Activated naive CD4-positive, alpha-beta T cell treated with anti-CD3 and anti-CD28 coated beads, Interleukin-2, amount 10 ng/mL, durations not matched to agents 7 days and 5 days (primary cell): Measurements from ENCODE around the gene GNAS.

Experiments used
- CTCF ChIA-PET: fragments of 350-600 bp; sonication (Branson Sonifier 250); formaldehyde crosslinking; loops from one replicate; lab custom pipeline; 2021; ENCODE audit warnings: antibody characterized with exemption; lab: Charles Lee
- DNase-seq: peaks from one replicate; pipeline ENCODE4 v3.0.0-alpha.2; 2020
- H3K27ac Mint-ChIP-seq: one replicate; pipeline ENCODE4 v1.8.0; 2021; ENCODE audit warnings: mild to moderate bottlenecking, moderate library complexity, mixed read lengths
- H3K27me3 Mint-ChIP-seq: one replicate; pipeline ENCODE4 v1.8.0; 2021; ENCODE audit warnings: mild to moderate bottlenecking, mixed read lengths
- H3K36me3 Mint-ChIP-seq: one replicate; pipeline ENCODE4 v1.8.0; 2021; ENCODE audit warnings: mixed read lengths
- H3K4me1 Mint-ChIP-seq: one replicate; pipeline ENCODE4 v1.8.0; 2021; ENCODE audit warnings: mixed read lengths
- H3K4me3 Mint-ChIP-seq: one replicate; pipeline ENCODE4 v1.8.0; 2021; ENCODE audit warnings: mild to moderate bottlenecking, moderate library complexity, mixed read lengths
- H3K9me3 Mint-ChIP-seq: one replicate; pipeline ENCODE4 v1.8.0; 2021; ENCODE audit warnings: mixed read lengths

Gene GNAS

GRCh38 chr20:58853466-58853865 lies 950 bp downstream of the GNAS start:
- no peak overlapping the region for H3K4me3 Mint-ChIP-seq
- peaks cover 89% of the 10 kb centered on the region for H3K27me3 Mint-ChIP-seq
- H3K9me3 Mint-ChIP-seq: no peaks in the 10 kb centered on the region
- no peak overlapping the region for H3K27ac Mint-ChIP-seq
- no peaks in the 10 kb centered on the region for H3K36me3 Mint-ChIP-seq
- H3K4me1 Mint-ChIP-seq: peaks cover 48% of the 10 kb centered on the region
- CTCF ChIA-PET: interaction anchor here (0.6 to 3.8 kb wide), 5 partner anchors 16 to 211 kb away, joined by 3 to 21 read pairs (median 6); partner anchors contain the start of gene STX16
- no peak for DNase-seq

- Mint-ChIP-seq H3K27ac (no peak overlapping the region), H3K4me1 (peaks cover 43% of the 10 kb centered on the region), H3K4me3 (peak overlapping the region; percentile 6), H3K9me3 (no peaks in the 10 kb centered on the region), H3K36me3 (no peaks in the 10 kb centered on the region), H3K27me3 (peaks cover 89% of the 10 kb centered on the region)
- no peak for DNase-seq
- CTCF ChIA-PET: interaction anchor here (3.8 kb wide), 1 partner anchor 204 kb away, joined by 21 read pairs; the partner anchor contains the start of gene STX16
Measured at GRCh38 chr20:58853976-58854637, 1.6 kb downstream of the GNAS start.

DNA sequence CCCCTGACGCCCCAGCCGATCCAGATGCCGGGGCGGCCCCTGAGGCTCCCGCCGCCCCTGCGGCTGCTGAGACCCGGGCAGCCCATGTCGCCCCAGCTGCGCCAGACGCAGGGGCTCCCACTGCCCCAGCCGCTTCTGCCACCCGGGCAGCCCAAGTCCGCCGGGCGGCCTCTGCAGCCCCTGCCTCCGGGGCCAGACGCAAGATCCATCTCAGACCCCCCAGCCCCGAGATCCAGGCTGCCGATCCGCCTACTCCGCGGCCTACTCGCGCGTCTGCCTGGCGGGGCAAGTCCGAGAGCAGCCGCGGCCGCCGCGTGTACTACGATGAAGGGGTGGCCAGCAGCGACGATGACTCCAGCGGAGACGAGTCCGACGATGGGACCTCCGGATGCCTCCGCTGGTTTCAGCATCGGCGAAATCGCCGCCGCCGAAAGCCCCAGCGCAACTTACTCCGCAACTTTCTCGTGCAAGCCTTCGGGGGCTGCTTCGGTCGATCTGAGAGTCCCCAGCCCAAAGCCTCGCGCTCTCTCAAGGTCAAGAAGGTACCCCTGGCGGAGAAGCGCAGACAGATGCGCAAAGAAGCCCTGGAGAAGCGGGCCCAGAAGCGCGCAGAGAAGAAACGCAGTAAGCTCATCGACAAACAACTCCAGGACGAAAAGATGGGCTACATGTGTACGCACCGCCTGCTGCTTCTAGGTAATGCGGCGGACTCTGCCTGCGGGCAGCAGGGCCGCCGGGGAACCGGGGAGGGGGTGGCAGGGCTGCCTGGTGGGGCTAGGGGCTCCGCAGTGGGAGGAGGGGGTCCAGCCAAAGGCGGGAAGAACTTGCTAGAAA lies 2.3 kb downstream of the GNAS start:
- Mint-ChIP-seq H3K27ac (no peak overlapping the region), H3K4me1 (peaks cover 35% of the 10 kb centered on the region), H3K27me3 (peaks cover 89% of the 10 kb centered on the region), H3K9me3 (no peaks in the 10 kb centered on the region), H3K36me3 (no peaks in the 10 kb centered on the region), H3K4me3 (no peak overlapping the region)
- DNase-seq: no peak
- CTCF ChIA-PET: no interaction called here

DNA sequence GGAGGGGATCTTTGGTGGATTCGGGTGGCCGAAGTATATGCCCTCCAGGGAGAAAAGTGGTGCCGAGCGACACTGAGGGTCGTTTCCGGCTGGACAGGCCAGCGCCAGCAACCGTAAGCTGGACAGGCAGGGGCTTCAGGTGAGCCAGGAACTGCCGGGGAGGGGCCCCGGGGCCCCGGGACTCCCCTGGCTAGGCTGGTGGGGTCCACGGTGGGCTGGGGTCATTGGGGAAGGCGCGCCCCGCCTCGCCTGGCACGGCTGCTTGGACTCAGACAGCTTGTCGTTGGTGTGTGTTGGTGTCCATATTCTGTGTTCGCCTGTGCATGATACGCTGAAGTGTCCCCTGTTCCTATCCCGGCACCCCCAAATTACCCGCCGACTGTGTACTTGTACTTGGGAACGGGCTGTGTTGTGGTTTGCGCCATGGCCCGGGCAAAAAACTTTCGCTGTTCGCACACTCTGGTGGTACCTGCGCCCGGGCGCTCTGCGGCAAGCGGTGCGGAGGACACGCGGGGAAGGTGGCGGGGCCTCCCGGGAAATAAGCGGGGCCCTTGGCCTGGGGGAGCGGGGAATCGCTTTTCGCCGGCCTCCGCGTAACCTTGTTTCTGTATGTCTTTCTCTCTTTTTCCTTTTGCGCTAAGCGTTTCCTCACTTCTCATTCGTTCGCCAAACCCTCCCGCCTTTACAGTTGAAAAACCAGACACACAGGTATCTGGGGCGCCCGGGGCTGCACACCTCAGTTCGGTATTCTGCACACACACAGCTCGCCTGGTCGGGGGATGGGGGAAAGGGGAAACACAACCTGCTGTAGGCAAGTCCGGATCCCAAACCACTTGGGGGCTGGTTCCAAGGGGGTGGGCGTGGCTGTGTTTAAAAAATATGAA lies 3.2 kb downstream of the GNAS start:
- no peak for DNase-seq
- Mint-ChIP-seq H3K36me3 (no peaks in the 10 kb centered on the region), H3K9me3 (no peaks in the 10 kb centered on the region), H3K27me3 (peaks cover 81% of the 10 kb centered on the region), H3K27ac (no peak overlapping the region), H3K4me1 (peaks cover 28% of the 10 kb centered on the region), H3K4me3 (no peak overlapping the region)
- CTCF ChIA-PET: no interaction called here

- DNase-seq: no peak
- Mint-ChIP-seq H3K4me1 (no peaks in the 10 kb centered on the region), H3K9me3 (no peaks in the 10 kb centered on the region), H3K27me3 (peaks cover 51% of the 10 kb centered on the region), H3K4me3 (no peak overlapping the region), H3K36me3 (no peaks in the 10 kb centered on the region), H3K27ac (no peak overlapping the region)
- CTCF ChIA-PET: interaction anchor here (0.7 to 1.4 kb wide), 6 partner anchors 11 to 592 kb away, joined by 3 to 6 read pairs (median 3); partner anchors contain the start of gene GNAS
Measured at GRCh38 chr20:58863044-58863790, 10.7 kb downstream of the GNAS start.

DNA sequence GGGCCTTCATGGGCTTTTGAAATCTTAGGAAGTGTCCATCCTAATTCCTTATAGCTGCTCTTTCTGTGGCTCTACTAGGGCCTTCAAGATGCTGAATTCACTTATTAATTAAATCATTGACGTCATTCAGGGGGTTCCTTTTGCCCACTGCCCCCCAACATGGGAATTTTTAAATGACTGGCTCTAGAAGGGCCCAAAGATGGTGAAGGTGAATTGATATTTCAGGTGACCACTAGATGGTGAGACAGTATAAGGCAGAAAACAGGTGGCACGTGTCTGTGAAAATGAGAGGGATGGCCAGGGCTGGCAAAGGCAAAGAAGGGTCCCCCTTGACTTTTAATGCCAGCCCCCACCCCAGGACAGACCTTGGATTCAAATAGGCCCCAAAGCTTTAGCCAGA lies 11.8 kb downstream of the GNAS start:
- H3K27me3 Mint-ChIP-seq: peaks cover 51% of the 10 kb centered on the region
- H3K36me3 Mint-ChIP-seq: no peaks in the 10 kb centered on the region
- no peak overlapping the region for H3K27ac Mint-ChIP-seq
- DNase-seq: no peak
- H3K9me3 Mint-ChIP-seq: no peaks in the 10 kb centered on the region
- CTCF ChIA-PET: interaction anchor here (0.6 to 1.7 kb wide), 7 partner anchors 12 to 631 kb away, joined by 3 to 6 read pairs (median 4); partner anchors contain the start of gene GNAS
- H3K4me3 Mint-ChIP-seq: no peak overlapping the region
- no peaks in the 10 kb centered on the region for H3K4me1 Mint-ChIP-seq

GRCh38 chr20:58865843-58866242 lies 13.3 kb downstream of the GNAS start:
- Mint-ChIP-seq H3K4me1 (peaks cover 8% of the 10 kb centered on the region), H3K27ac (no peak overlapping the region), H3K27me3 (peaks cover 51% of the 10 kb centered on the region), H3K9me3 (no peaks in the 10 kb centered on the region), H3K4me3 (no peak overlapping the region), H3K36me3 (no peaks in the 10 kb centered on the region)
- DNase-seq: no peak
- CTCF ChIA-PET: interaction anchor here (0.8 to 1.9 kb wide), 3 partner anchors 21 to 590 kb away, joined by 3 to 7 read pairs (median 4); no protein-coding TSS in a partner anchor

GRCh38 chr20:58867211-58867610 lies 14.7 kb downstream of the GNAS start:
- Mint-ChIP-seq H3K4me3 (no peak overlapping the region), H3K27me3 (peaks cover 44% of the 10 kb centered on the region), H3K36me3 (no peaks in the 10 kb centered on the region), H3K4me1 (peaks cover 9% of the 10 kb centered on the region), H3K27ac (no peak overlapping the region), H3K9me3 (no peaks in the 10 kb centered on the region)
- DNase-seq: no peak
- CTCF ChIA-PET: interaction anchor here (0.8 to 1.9 kb wide), 10 partner anchors 9 to 629 kb away, joined by 3 to 10 read pairs (median 4); no protein-coding TSS in a partner anchor

DNA sequence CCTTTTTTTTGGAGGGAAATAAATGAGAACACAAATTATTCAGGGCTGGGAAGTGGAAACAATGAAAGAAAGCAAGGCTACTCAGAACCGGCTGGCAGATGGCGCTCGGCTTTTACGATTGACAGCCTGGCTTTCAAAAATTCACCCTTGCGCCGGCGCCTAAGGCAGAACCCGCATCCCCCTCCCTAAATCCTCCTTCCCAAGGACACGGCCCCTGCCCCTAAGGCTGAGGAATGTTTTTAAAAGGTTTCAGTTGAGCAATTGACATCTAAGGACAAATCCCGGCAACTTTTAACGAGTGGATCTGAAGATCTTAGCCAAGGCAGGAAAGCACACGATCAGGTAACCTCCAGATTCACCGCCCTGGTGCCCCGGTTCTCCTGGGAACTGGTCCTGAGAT lies 16.3 kb downstream of the GNAS start:
- H3K27me3 Mint-ChIP-seq: peaks cover 42% of the 10 kb centered on the region
- CTCF ChIA-PET: interaction anchor here (1.7 to 1.9 kb wide), 2 partner anchors 16 to 17 kb away, joined by 4 to 8 read pairs; partner anchors contain the start of gene GNAS
- H3K27ac Mint-ChIP-seq: no peak overlapping the region
- H3K9me3 Mint-ChIP-seq: no peaks in the 10 kb centered on the region
- peaks cover 12% of the 10 kb centered on the region for H3K4me1 Mint-ChIP-seq
- H3K36me3 Mint-ChIP-seq: no peaks in the 10 kb centered on the region
- H3K4me3 Mint-ChIP-seq: no peak overlapping the region
- no peak for DNase-seq

GRCh38 chr20:58869662-58870227 lies 17.2 kb downstream of the GNAS start:
- Mint-ChIP-seq H3K4me3 (no peak overlapping the region), H3K9me3 (no peaks in the 10 kb centered on the region), H3K36me3 (no peaks in the 10 kb centered on the region), H3K27me3 (peaks cover 42% of the 10 kb centered on the region), H3K4me1 (peaks cover 12% of the 10 kb centered on the region), H3K27ac (no peak overlapping the region)
- DNase-seq: no peak
- CTCF ChIA-PET: interaction anchor here (0.9 to 1.9 kb wide), 13 partner anchors 10 to 626 kb away, joined by 3 to 10 read pairs (median 4); partner anchors contain the start of gene GNAS

DNA sequence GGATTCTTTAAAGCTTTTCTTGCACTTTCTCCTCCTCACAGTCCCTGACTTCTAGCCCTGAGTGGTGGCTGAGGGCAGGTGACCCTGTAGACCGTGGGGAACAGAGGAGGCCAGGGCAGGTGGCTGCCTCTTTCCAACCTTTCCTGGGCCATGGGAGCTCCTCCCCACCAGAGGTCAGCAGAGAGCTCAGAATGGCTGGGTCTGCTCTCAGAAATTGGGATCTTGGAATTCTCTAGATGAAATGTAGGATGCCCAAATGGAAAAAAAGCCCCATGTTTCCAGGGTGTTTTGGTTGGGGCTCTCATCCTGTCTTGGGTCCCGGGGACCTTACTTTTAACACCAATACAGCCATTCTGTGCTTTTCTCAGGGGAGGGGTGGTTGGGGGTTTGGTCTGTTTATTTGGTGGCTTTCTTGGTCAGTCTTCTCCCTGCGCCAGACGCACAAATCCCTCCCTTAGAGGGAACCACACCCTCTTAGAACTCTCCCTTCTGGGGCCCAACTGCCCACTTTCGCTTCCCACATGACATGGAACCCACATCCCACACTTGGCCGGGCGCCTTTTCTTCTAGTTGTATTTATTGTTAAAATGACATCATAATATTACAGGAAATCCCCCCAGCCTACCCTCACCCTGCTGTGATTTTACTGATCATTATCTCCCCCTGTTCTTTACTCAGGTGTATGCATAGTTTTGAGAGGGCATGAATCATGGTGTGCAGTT lies 17.9 kb downstream of the GNAS start:
- Mint-ChIP-seq H3K27ac (no peak overlapping the region), H3K27me3 (peaks cover 41% of the 10 kb centered on the region), H3K4me3 (no peak overlapping the region), H3K9me3 (no peaks in the 10 kb centered on the region), H3K36me3 (no peaks in the 10 kb centered on the region), H3K4me1 (peaks cover 12% of the 10 kb centered on the region)
- CTCF ChIA-PET: interaction anchor here (0.7 to 1.9 kb wide), 15 partner anchors 9 to 625 kb away, joined by 3 to 10 read pairs (median 3); partner anchors contain the start of gene GNAS
- peak; percentile 69 for DNase-seq

DNA sequence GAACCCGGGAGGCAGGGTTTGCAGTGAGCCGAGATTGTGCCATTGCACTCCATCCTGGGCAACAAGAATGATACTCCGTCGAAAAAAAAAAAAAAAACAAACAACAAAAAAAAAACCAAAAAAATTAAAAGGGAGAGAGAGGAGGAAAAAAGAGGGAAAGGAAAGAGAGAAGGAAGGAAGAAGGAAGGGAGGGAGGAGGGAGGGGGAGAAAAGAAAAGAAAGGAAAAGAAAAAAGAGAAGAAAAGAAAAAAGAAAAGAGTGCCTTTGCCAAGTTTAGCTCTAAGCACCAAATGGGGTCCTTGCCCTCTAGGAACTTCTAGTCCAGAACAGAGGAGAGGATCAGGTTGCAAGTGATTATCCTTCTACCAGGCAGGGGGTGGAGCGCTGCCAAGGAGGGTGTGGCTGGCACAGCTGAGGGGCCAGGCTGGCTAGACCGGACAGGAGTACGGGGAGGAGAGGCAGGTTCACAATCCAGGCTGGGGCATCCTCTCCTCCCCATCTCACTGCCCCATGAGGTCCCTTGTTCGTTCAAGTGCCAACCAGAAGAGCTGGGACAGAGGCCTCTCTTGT lies 19.1 kb downstream of the GNAS start:
- Mint-ChIP-seq H3K9me3 (no peaks in the 10 kb centered on the region), H3K27ac (no peak overlapping the region), H3K27me3 (peaks cover 38% of the 10 kb centered on the region), H3K4me3 (no peak overlapping the region), H3K36me3 (no peaks in the 10 kb centered on the region), H3K4me1 (peaks cover 17% of the 10 kb centered on the region)
- no peak for DNase-seq
- CTCF ChIA-PET: interaction anchor here (0.7 to 1.6 kb wide), 3 partner anchors 23 to 584 kb away, joined by 3 read pairs; no protein-coding TSS in a partner anchor
